H1 (cell line): ENCODE data around the gene HOMER2. TPM values are rescaled to one million over a fixed set of nuclear protein-coding genes. Genes with fewer than 3 reads are reported as not detected.

Source experiments
- CTCF ChIA-PET: fragments of 300-600 bp; sonication (Branson Sonifier 250); formaldehyde crosslinking; loops from one replicate; lab custom pipeline; 2021; ENCODE audit not compliant: partially characterized antibody; lab: Charles Lee
- POLR2A ChIA-PET: fragments of 300-600 bp; sonication (Branson Sonifier 250); formaldehyde crosslinking; loops from one replicate; lab custom pipeline; 2021; ENCODE audit warnings: inconsistent platforms; ENCODE audit not compliant: partially characterized antibody; lab: Charles Lee
- DNase-seq, 2 experiments: peaks; one replicate each; pipeline versions ENCODE4 v3.0.0 to v3.0.0-alpha.2; 2010 to 2022; ENCODE audit warnings: low spot score in 2 of 2, low read depth in 1 of 2, mixed read lengths in 1 of 2
- FAIRE-seq: peaks from 2 replicates; lab custom pipeline; 2011; peaks lifted over from hg19 to GRCh38; lab: Jason Lieb, UNC
- H2AFZ ChIP-seq: 2 replicates; pipeline ENCODE4 v1.8.1; 2012; ENCODE audit warnings: low read length, inconsistent platforms
- H2AK5ac ChIP-seq: 2 replicates; pipeline ENCODE4 v1.6.1; 2013; ENCODE audit warnings: low read depth, low read length
- H2BK120ac ChIP-seq: replicated peaks from 2 replicates; pipeline ENCODE3; 2013; ENCODE audit warnings: low read depth, low read length, inconsistent platforms
- H2BK12ac ChIP-seq: 2 replicates; pipeline ENCODE4 v1.6.1; 2013; ENCODE audit warnings: low read depth, low read length
- H2BK15ac ChIP-seq: 2 replicates; pipeline ENCODE4 v1.6.1; 2013; ENCODE audit warnings: low read length
- H2BK20ac ChIP-seq: 2 replicates; pipeline ENCODE4 v1.6.1; 2013; ENCODE audit warnings: low read length
- H2BK5ac ChIP-seq: 2 replicates; pipeline ENCODE4 v1.6.1; 2013; ENCODE audit warnings: low read depth, low read length
- H3K14ac ChIP-seq: 2 replicates; pipeline ENCODE4 v1.6.1; 2013; ENCODE audit warnings: inconsistent platforms; ENCODE audit not compliant: insufficient read length
- H3K18ac ChIP-seq: 2 replicates; pipeline ENCODE4 v1.6.1; 2013; ENCODE audit warnings: low read length; ENCODE audit errors: extremely low read depth
- H3K23ac ChIP-seq: 2 replicates; pipeline ENCODE4 v1.6.1; 2013; ENCODE audit warnings: inconsistent platforms; ENCODE audit not compliant: insufficient read length
- H3K23me2 ChIP-seq: 2 replicates; pipeline ENCODE4 v1.6.1; 2013; ENCODE audit warnings: low read depth, low read length
- H3K27ac ChIP-seq: 2 replicates; pipeline ENCODE4 v1.6.1; 2011; ENCODE audit warnings: low read depth, low read length, inconsistent platforms
- H3K27me3 ChIP-seq, 4 experiments: replicated peaks in 1 of 4; 1 replicate in 1 of 4; 2 replicates in 3 of 4; pipeline versions ENCODE4 v1.6.1 to v1.8.1; 2011 to 2013; ENCODE audit warnings: low read length in 3 of 4, mild to moderate bottlenecking in 3 of 4, inconsistent platforms in 2 of 4, mixed read lengths in 2 of 4, moderate library complexity in 1 of 4; ENCODE audit not compliant: control insufficient read depth in 3 of 4, insufficient read depth in 3 of 4; ENCODE audit errors: extremely low read depth in 1 of 4
- H3K36me3 ChIP-seq, 4 experiments: 2 replicates each; pipeline versions ENCODE4 v1.6.1 to v1.8.1; 2011 to 2013; ENCODE audit warnings: mild to moderate bottlenecking in 4 of 4, low read length in 3 of 4, moderate library complexity in 2 of 4, control low read depth in 1 of 4, inconsistent platforms in 1 of 4; ENCODE audit not compliant: insufficient read depth in 4 of 4, control insufficient read depth in 2 of 4
- H3K4ac ChIP-seq: replicated peaks from 2 replicates; pipeline ENCODE3; 2013; ENCODE audit warnings: low read length, low read depth, mixed read lengths, inconsistent platforms; ENCODE audit not compliant: insufficient read length
- H3K4me1 ChIP-seq, 4 experiments: replicated peaks in 1 of 4; 1 replicate in 1 of 4; 2 replicates in 3 of 4; pipeline versions ENCODE4 v1.6.1 to v1.8.1; 2011 to 2013; ENCODE audit warnings: low read length in 3 of 4, inconsistent platforms in 2 of 4, mixed read lengths in 1 of 4; ENCODE audit not compliant: insufficient read depth in 4 of 4, control insufficient read depth in 3 of 4
- H3K4me2 ChIP-seq, 2 experiments: 2 replicates each; pipeline versions ENCODE4 v1.6.1 to v1.8.1; 2011 to 2013; ENCODE audit warnings: low read depth in 2 of 2, low read length in 2 of 2, control low read depth in 1 of 2, inconsistent platforms in 1 of 2, mild to moderate bottlenecking in 1 of 2; ENCODE audit not compliant: insufficient read depth in 1 of 2
- H3K4me3 ChIP-seq, 4 experiments: fragments of 200-600, 300-600 bp in 1 of 4; sonication (generic), shearing (Covaris generic), sonication (Bioruptor Twin) in 1 of 4; 2 replicates each; pipeline versions ENCODE4 v1.5.1 to v1.8.1; 2011 to 2016; ENCODE audit warnings: low read length in 4 of 4, low read depth in 3 of 4, control low read depth in 2 of 4, inconsistent platforms in 2 of 4, mild to moderate bottlenecking in 2 of 4, mixed read lengths in 1 of 4, moderate library complexity in 1 of 4; ENCODE audit not compliant: insufficient read depth in 2 of 4; ENCODE audit errors: extremely low read depth in 1 of 4
- H3K56ac ChIP-seq: replicated peaks from 2 replicates; pipeline ENCODE3; 2013; ENCODE audit warnings: low read depth, mild to moderate bottlenecking, mixed read lengths, low read length, inconsistent platforms; ENCODE audit not compliant: insufficient read length
- H3K79me1 ChIP-seq: 2 replicates; pipeline ENCODE4 v1.6.1; 2013; ENCODE audit warnings: low read depth, low read length, control low read depth
- H3K79me2 ChIP-seq, 2 experiments: 2 replicates each; pipeline versions ENCODE4 v1.6.1 to v1.8.1; 2012 to 2013; ENCODE audit warnings: low read length in 2 of 2, mild to moderate bottlenecking in 2 of 2, inconsistent platforms in 1 of 2; ENCODE audit not compliant: insufficient read depth in 2 of 2, control insufficient read depth in 1 of 2
- H3K9ac ChIP-seq, 4 experiments: replicated peaks in 1 of 4; 1 replicate in 1 of 4; 2 replicates in 3 of 4; pipeline versions ENCODE4 v1.6.1 to v1.8.1; 2011 to 2013; ENCODE audit warnings: low read depth in 3 of 4, low read length in 3 of 4, control low read depth in 2 of 4, mild to moderate bottlenecking in 2 of 4, moderate library complexity in 2 of 4, inconsistent platforms in 1 of 4; ENCODE audit errors: extremely low read depth in 1 of 4
- H3K9me3 ChIP-seq, 2 experiments: 2 replicates each; pipeline versions ENCODE4 v1.6.1 to v1.8.1; 2012 to 2013; ENCODE audit warnings: mild to moderate bottlenecking in 2 of 2, moderate library complexity in 2 of 2, control low read depth in 1 of 2, inconsistent platforms in 1 of 2, low read depth in 1 of 2, low read length in 1 of 2, mixed read lengths in 1 of 2; ENCODE audit not compliant: insufficient read depth in 2 of 2
- H4K20me1 ChIP-seq, 2 experiments: replicated peaks in 1 of 2; 2 replicates each; pipeline versions ENCODE3 to v1.8.1; 2011 to 2013; ENCODE audit warnings: inconsistent platforms in 2 of 2, low read length in 2 of 2, mild to moderate bottlenecking in 1 of 2; ENCODE audit not compliant: insufficient read depth in 2 of 2, control insufficient read depth in 1 of 2
- H4K5ac ChIP-seq: 2 replicates; pipeline ENCODE4 v1.6.1; 2013; ENCODE audit warnings: low read length, low read depth, mixed read lengths, inconsistent platforms; ENCODE audit not compliant: insufficient read length
- H4K8ac ChIP-seq: 2 replicates; pipeline ENCODE4 v1.8.0; 2013; ENCODE audit warnings: mild to moderate bottlenecking, moderate library complexity, low read length, inconsistent platforms; ENCODE audit not compliant: insufficient read depth; ENCODE audit errors: extremely low read depth
- H4K91ac ChIP-seq: replicated peaks from 2 replicates; pipeline ENCODE3; 2013; ENCODE audit warnings: low read length, mixed read lengths, inconsistent platforms; ENCODE audit not compliant: insufficient read length
- HDAC6 ChIP-seq: IDR thresholded peaks from one replicate; pipeline ENCODE4 v1.7.1; 2012; ENCODE audit warnings: low read depth, mild to moderate bottlenecking, inconsistent platforms, low read length, moderate library complexity
- JUND ChIP-seq: IDR thresholded peaks from 2 replicates; pipeline ENCODE4 v1.6.1; 2011; ENCODE audit warnings: mild to moderate bottlenecking, improper control_type of control experiment, low read length
- KDM4A ChIP-seq: IDR thresholded peaks from one replicate; pipeline ENCODE4 v1.7.1; 2012; ENCODE audit warnings: low read depth, mild to moderate bottlenecking, moderate library complexity, low read length, inconsistent platforms; ENCODE audit not compliant: severe bottlenecking
- NANOG ChIP-seq: IDR thresholded peaks from 2 replicates; pipeline ENCODE4 v1.6.1; 2011; ENCODE audit warnings: low read length, low read depth, mild to moderate bottlenecking, inconsistent platforms; ENCODE audit not compliant: insufficient read depth, poor library complexity, severe bottlenecking
- POLR2A ChIP-seq, 2 experiments: IDR thresholded peaks; 1 replicate in 1 of 2; 2 replicates in 1 of 2; pipeline ENCODE4 v1.6.1; 2011; ENCODE audit warnings: low read depth in 2 of 2, low read length in 2 of 2, mild to moderate bottlenecking in 2 of 2; ENCODE audit errors: control extremely low read depth in 1 of 2
- POU5F1 ChIP-seq: IDR thresholded peaks from 2 replicates; pipeline ENCODE4 v1.6.1; 2011; ENCODE audit warnings: low read depth, mild to moderate bottlenecking, low read length, moderate library complexity
- RNF2 ChIP-seq: fragments of 200-900, 300-1000 bp; sonication (generic); IDR thresholded peaks from 2 replicates; pipeline ENCODE4 v1.7.1; 2016; ENCODE audit warnings: borderline replicate concordance, low read depth, mild to moderate bottlenecking, antibody characterized with exemption, low read length; ENCODE audit not compliant: poor library complexity, severe bottlenecking; ENCODE audit errors: missing control alignments
- RXRA ChIP-seq: IDR thresholded peaks from 2 replicates; pipeline ENCODE4 v1.6.1; 2011; ENCODE audit warnings: low read depth, mild to moderate bottlenecking, low read length, moderate library complexity; ENCODE audit not compliant: insufficient read depth
- TBP ChIP-seq: IDR thresholded peaks from 2 replicates; pipeline ENCODE4 v1.6.1; 2011; ENCODE audit warnings: low read depth, low read length, improper control_type of control experiment
- TEAD4 ChIP-seq: IDR thresholded peaks from 2 replicates; pipeline ENCODE4 v1.6.1; 2012; ENCODE audit warnings: low read depth, low read length, inconsistent platforms, mixed read lengths
- WGBS, 2 experiments: shearing (Covaris generic) in 1 of 2; methylation state at CpG; one replicate each; pipeline versions ENCODE4 v1.1.6 to v1.1.7; 2013 to 2015; ENCODE audit warnings: low lambda C conversion rate in 2 of 2, mixed read lengths in 2 of 2, inconsistent platforms in 1 of 2, low coverage in 1 of 2, missing lambda C conversion rate in 1 of 2; ENCODE audit not compliant: insufficient replicate concordance in 2 of 2, insufficient coverage in 1 of 2, insufficient read length in 1 of 2; ENCODE audit errors: extremely low coverage in 1 of 2, missing lambda C conversion rate in 1 of 2; 5-methylcytosine and 5-hydroxymethylcytosine counted together
- polyA plus RNA-seq, 7 experiments: library from polyadenylated mRNA; depleted of rRNA in 3 of 7; stranded (reverse) in 5 of 7; unstranded in 2 of 7; fragments of >200 nt in 5 of 7; fragments of 200-250 nt in 2 of 7; gene quantifications; 1 replicate in 5 of 7; 2 replicates in 1 of 7; 4 replicates in 1 of 7; pipeline versions ENCODE4 v1.2.1 to v1.2.3, GENCODE V29; 2011 to 2013; ENCODE audit warnings: missing spikeins in 2 of 7, mixed read lengths in 2 of 7
- total RNA-seq: library from RNA; stranded (reverse); fragmentation: NEBNext Ultra II Directional; extraction: Animal tissue kit (Norgen Biotek cat#: 25700); gene quantifications from 2 replicates; pipeline ENCODE4 v1.2.1, GENCODE V29; 2021
- TF ChIP-seq, protein P1 (sequence below): IDR thresholded peaks from 2 replicates; pipeline ENCODE4 v1.6.1; 2012; ENCODE audit warnings: inconsistent platforms

HOMER2 gene
- total and polyA plus RNA-seq, 2 of the 8 experiments (the other 6 are each of a cell fraction or from before 2014, with no cell fraction given): 12.5 to 27.6 TPM

DNA sequence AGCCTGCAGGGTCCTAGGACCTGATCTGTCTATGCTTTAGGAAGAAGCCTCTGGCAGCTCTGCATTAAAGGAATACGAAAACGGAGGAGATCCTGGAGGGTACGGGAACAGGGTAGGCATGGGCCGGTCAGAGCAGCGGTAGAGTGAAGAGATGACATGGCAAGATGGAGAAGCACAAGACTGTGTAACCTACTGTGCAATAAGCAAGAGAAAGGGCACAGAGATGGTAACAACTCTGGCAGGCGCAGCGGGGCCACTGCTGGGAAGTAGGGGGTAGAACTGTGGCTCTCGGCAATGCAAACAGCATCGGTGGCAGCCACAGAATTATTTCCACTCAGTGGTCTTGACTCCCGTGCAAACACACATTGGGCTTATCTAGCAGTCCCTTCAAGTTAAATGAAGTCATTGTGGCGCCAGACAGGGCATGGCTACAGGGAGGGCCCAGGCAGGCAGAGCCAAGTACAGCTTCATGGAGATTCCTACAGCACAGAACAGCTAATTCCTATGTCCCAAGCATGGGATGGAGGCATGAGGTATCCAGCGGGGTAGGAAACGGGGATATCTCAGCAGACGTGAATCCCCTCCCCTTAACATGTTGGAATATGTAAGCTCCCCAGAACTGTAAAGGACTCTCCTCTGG is 114.3 kb downstream of the HOMER2 start:
- Histone ChIP-seq H3K79me1 (no peaks in the 10 kb centered on the region), H3K9me3 (no peaks in the 10 kb centered on the region), H3K27ac (no peak overlapping the region), H2AK5ac (no peak overlapping the region), H3K27me3 (no peaks in the 10 kb centered on the region), H3K23me2 (no peaks in the 10 kb centered on the region), H4K8ac (no peak overlapping the region), H3K4me3 (no peak overlapping the region), H3K14ac (no peak overlapping the region), H3K56ac (no peak overlapping the region), H2BK5ac (no peak overlapping the region), H3K4me1 (no peaks in the 10 kb centered on the region), H3K4me2 (no peak overlapping the region), H2BK20ac (no peak overlapping the region), H2BK15ac (no peak overlapping the region), H2BK120ac (no peak overlapping the region), H3K23ac (no peak overlapping the region), H2BK12ac (no peak overlapping the region), H3K9ac (no peak overlapping the region), H3K79me2 (no peaks in the 10 kb centered on the region), H3K36me3 (peaks cover 0 to 13% (median 5%) of the 10 kb centered on the region in 4 experiments; a peak in 5 of 8 replicates), H3K18ac (no peak overlapping the region), H2AFZ (no peak overlapping the region), H4K5ac (no peak overlapping the region), H3K4ac (no peak overlapping the region), H4K91ac (no peak overlapping the region), H4K20me1 (no peaks in the 10 kb centered on the region)
- DNase-seq: no peak
- TF ChIP-seq POU5F1 (no peak), TBP (no peak), KDM4A (no peak), RXRA (no peak), JUND (no peak), POLR2A (IDR thresholded peaks at IDR 0.05; ENCODE audit: control extremely low read depth in 1 of 2, low read depth in 2 of 2, low read length in 2 of 2) (no peak), TEAD4 (no peak), RNF2 (no peak), NANOG (no peak), HDAC6 (no peak)
- TF ChIP-seq, protein P1, sequence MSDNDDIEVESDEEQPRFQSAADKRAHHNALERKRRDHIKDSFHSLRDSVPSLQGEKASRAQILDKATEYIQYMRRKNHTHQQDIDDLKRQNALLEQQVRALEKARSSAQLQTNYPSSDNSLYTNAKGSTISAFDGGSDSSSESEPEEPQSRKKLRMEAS: no peak
- CTCF ChIA-PET: interaction anchor here (1.2 to 2.2 kb wide), 3 partner anchors 9 to 162 kb away, joined by 5 to 11 read pairs (median 6); no protein-coding TSS in a partner anchor
- POLR2A ChIA-PET: interaction anchor here (0.6 kb wide), 1 partner anchor 28 kb away, joined by 3 read pairs; no protein-coding TSS in a partner anchor
- FAIRE-seq: no peak
- 92% methylated on average over 14 of the region's 14 CpGs; no CpG with 5 or more reads in 1 of the 2 experiments for WGBS, 2 experiments
